HEK293 (cell line): ENCODE results near the gene ANKRD44.
"Not testable (repeated sequence)": the region's sequence is repeated elsewhere in the genome, so short reads cannot be mapped to it uniquely, and the experiment has no call there.

ENCODE experiments used
- CTCF ChIA-PET: fragments of 350-600 bp; formaldehyde crosslinking; extraction: SDS; loops from one replicate; lab custom pipeline; 2021; ENCODE audit warnings: antibody characterized with exemption; lab: Yijun Ruan, JAX
- POLR2A ChIA-PET: fragments of 300-600 bp; formaldehyde crosslinking; extraction: SDS; loops from one replicate; lab custom pipeline; 2020; ENCODE audit warnings: antibody characterized with exemption, inconsistent platforms; lab: Yijun Ruan, JAX
- H3K27ac ChIP-seq: fragments of 200-500 bp; sonication (Bioruptor generic); 2 replicates; pipeline ENCODE4 v1.5.1; 2014; ENCODE audit warnings: low read depth, low read length, control low read depth, inconsistent platforms; ENCODE audit errors: extremely low read depth
- H3K36me3 ChIP-seq, 2 experiments: fragments of 200-500 bp in 1 of 2; sonication (Bioruptor generic) in 1 of 2; 1 replicate in 1 of 2; 2 replicates in 1 of 2; pipeline ENCODE4 v1.5.1; 2014 to 2017; ENCODE audit warnings: inconsistent platforms in 2 of 2, low read length in 2 of 2; ENCODE audit not compliant: control insufficient read depth in 2 of 2, insufficient read depth in 1 of 2
- H3K4me1 ChIP-seq: fragments of 200-500 bp; sonication (Bioruptor generic); 2 replicates; pipeline ENCODE4 v1.5.1; 2014; ENCODE audit warnings: mild to moderate bottlenecking, low read length, inconsistent platforms; ENCODE audit not compliant: control insufficient read depth, insufficient read depth
- H3K4me3 ChIP-seq: 2 replicates; pipeline ENCODE4 v1.5.1; 2011; ENCODE audit warnings: low read depth, mild to moderate bottlenecking, control low read depth, low read length, moderate library complexity
- H3K9me3 ChIP-seq: fragments of 200-500 bp; sonication (Bioruptor generic); 2 replicates; pipeline ENCODE4 v1.5.1; 2014; ENCODE audit warnings: low read depth, low read length, inconsistent platforms; ENCODE audit not compliant: control insufficient read depth, insufficient read depth
- AEBP2 ChIP-seq: fragments of 450-650 bp; formaldehyde crosslinking; IDR thresholded peaks from 2 replicates; pipeline ENCODE4 v1.5.1; 2016; ENCODE audit warnings: missing biosample characterization, missing genetic modification characterization, borderline replicate concordance
- BCL11B ChIP-seq: fragments of 450-650 bp; formaldehyde crosslinking; IDR thresholded peaks from 2 replicates; pipeline ENCODE4 v1.5.1; 2016; ENCODE audit warnings: low read depth, missing biosample characterization, missing genetic modification characterization
- FEZF1 ChIP-seq: fragments of 450-650 bp; formaldehyde crosslinking; IDR thresholded peaks from 2 replicates; pipeline ENCODE4 v1.5.1; 2016; ENCODE audit warnings: missing biosample characterization, missing genetic modification characterization
- GLIS1 ChIP-seq: fragments of 450-650 bp; formaldehyde crosslinking; IDR thresholded peaks from 2 replicates; pipeline ENCODE4 v1.5.1; 2016; ENCODE audit warnings: missing biosample characterization, missing genetic modification characterization
- GLIS2 ChIP-seq: fragments of 450-650 bp; formaldehyde crosslinking; IDR thresholded peaks from 2 replicates; pipeline ENCODE4 v1.5.1; 2016; ENCODE audit warnings: missing biosample characterization, missing genetic modification characterization
- SCRT2 ChIP-seq: fragments of 450-650 bp; formaldehyde crosslinking; IDR thresholded peaks from 2 replicates; pipeline ENCODE4 v1.5.1; 2016; ENCODE audit warnings: missing biosample characterization, missing genetic modification characterization
- ZBTB6 ChIP-seq: fragments of 450-650 bp; formaldehyde crosslinking; IDR thresholded peaks from 2 replicates; pipeline ENCODE4 v1.5.1; 2017; ENCODE audit warnings: missing biosample characterization, missing genetic modification characterization
- ZNF133 ChIP-seq: fragments of 450-650 bp; formaldehyde crosslinking; IDR thresholded peaks from 2 replicates; pipeline ENCODE4 v1.5.1; 2016; ENCODE audit warnings: missing biosample characterization, missing genetic modification characterization
- ZNF140 ChIP-seq: fragments of 450-650 bp; formaldehyde crosslinking; IDR thresholded peaks from 2 replicates; pipeline ENCODE4 v1.5.1; 2016; ENCODE audit warnings: missing biosample characterization, missing genetic modification characterization
- ZNF155 ChIP-seq: fragments of 450-650 bp; formaldehyde crosslinking; IDR thresholded peaks from 2 replicates; pipeline ENCODE4 v1.5.1; 2016; ENCODE audit warnings: missing biosample characterization, missing genetic modification characterization
- ZNF23 ChIP-seq: fragments of 450-650 bp; formaldehyde crosslinking; IDR thresholded peaks from 2 replicates; pipeline ENCODE4 v1.5.1; 2016; ENCODE audit warnings: missing biosample characterization, missing genetic modification characterization, borderline replicate concordance
- ZNF26 ChIP-seq: fragments of 450-650 bp; formaldehyde crosslinking; IDR thresholded peaks from 2 replicates; pipeline ENCODE4 v1.5.1; 2016; ENCODE audit warnings: missing biosample characterization, missing genetic modification characterization
- ZNF354C ChIP-seq: fragments of 450-650 bp; formaldehyde crosslinking; IDR thresholded peaks from 2 replicates; pipeline ENCODE4 v1.5.1; 2016; ENCODE audit warnings: missing biosample characterization, missing genetic modification characterization, low read depth, borderline replicate concordance
- ZNF366 ChIP-seq: fragments of 450-650 bp; formaldehyde crosslinking; conservative IDR thresholded peaks from 2 replicates; pipeline ENCODE4 v1.5.1; 2016; ENCODE audit warnings: missing biosample characterization, missing genetic modification characterization
- ZNF394 ChIP-seq: fragments of 450-650 bp; formaldehyde crosslinking; IDR thresholded peaks from 2 replicates; pipeline ENCODE4 v1.5.1; 2016; ENCODE audit warnings: missing biosample characterization, missing genetic modification characterization, mild to moderate bottlenecking, moderate library complexity, borderline replicate concordance
- ZNF404 ChIP-seq: fragments of 450-650 bp; formaldehyde crosslinking; IDR thresholded peaks from 2 replicates; pipeline ENCODE4 v1.5.1; 2017; ENCODE audit warnings: missing biosample characterization, missing genetic modification characterization
- ZNF510 ChIP-seq: fragments of 450-650 bp; formaldehyde crosslinking; IDR thresholded peaks from 2 replicates; pipeline ENCODE4 v1.5.1; 2018; ENCODE audit warnings: mild to moderate bottlenecking, missing genetic modification characterization, missing biosample characterization; ENCODE audit not compliant: insufficient replicate concordance
- ZNF513 ChIP-seq: fragments of 450-650 bp; IDR thresholded peaks from 2 replicates; pipeline ENCODE4 v1.5.1; 2018; ENCODE audit warnings: missing biosample characterization, missing genetic modification characterization
- ZNF544 ChIP-seq: fragments of 450-650 bp; formaldehyde crosslinking; IDR thresholded peaks from 2 replicates; pipeline ENCODE4 v1.5.0; 2017; ENCODE audit warnings: missing biosample characterization, missing genetic modification characterization
- ZNF560 ChIP-seq: fragments of 450-650 bp; formaldehyde crosslinking; IDR thresholded peaks from 2 replicates; pipeline ENCODE4 v1.5.1; 2017; ENCODE audit warnings: missing biosample characterization, missing genetic modification characterization, borderline replicate concordance
- ZNF585B ChIP-seq: fragments of 450-650 bp; formaldehyde crosslinking; IDR thresholded peaks from 2 replicates; pipeline ENCODE4 v1.5.1; 2016; ENCODE audit warnings: missing biosample characterization, missing genetic modification characterization
- ZNF701 ChIP-seq: fragments of 450-650 bp; formaldehyde crosslinking; IDR thresholded peaks from 2 replicates; pipeline ENCODE4 v1.5.1; 2016; ENCODE audit warnings: missing biosample characterization, missing genetic modification characterization
- ZNF791 ChIP-seq: fragments of 450-650 bp; formaldehyde crosslinking; IDR thresholded peaks from 2 replicates; pipeline ENCODE4 v1.5.1; 2016; ENCODE audit warnings: missing biosample characterization, missing genetic modification characterization
- ZSCAN16 ChIP-seq: fragments of 450-650 bp; formaldehyde crosslinking; IDR thresholded peaks from 2 replicates; pipeline ENCODE4 v1.5.1; 2016; ENCODE audit warnings: missing biosample characterization, missing genetic modification characterization

The ANKRD44 gene

GRCh38 chr2:197240421-197241041, 70.0 kb downstream of the ANKRD44 start:
- Histone ChIP-seq H3K27ac (no peak overlapping the region), H3K9me3 (no peaks in the 10 kb centered on the region), H3K4me1 (no peaks in the 10 kb centered on the region)
- POLR2A ChIA-PET: interaction anchor here (0.6 kb wide), 1 partner anchor 23 kb away, joined by 4 read pairs; no protein-coding TSS in a partner anchor
- no peak for TF ChIP-seq AEBP2 (tag by site-specific recombination)
- TF ChIP-seq ZNF585B (tag by site-specific recombination): no peak
- TF ChIP-seq ZNF513 (tag by site-specific recombination): no peak
- TF ChIP-seq ZSCAN16 (tag by site-specific recombination): no peak
- TF ChIP-seq ZNF26 (tag by site-specific recombination): no peak
- no peak for TF ChIP-seq GLIS2 (tag by site-specific recombination)
- no peak for TF ChIP-seq ZNF560 (tag by site-specific recombination)
- TF ChIP-seq ZNF544 (tag by site-specific recombination): no peak
- no peak for TF ChIP-seq FEZF1 (tag by site-specific recombination)
- TF ChIP-seq ZBTB6: no peak
- no peak for TF ChIP-seq ZNF394 (tag by site-specific recombination)
- TF ChIP-seq ZNF404: no peak
- TF ChIP-seq ZNF791 (tag by site-specific recombination): no peak
- no peak for TF ChIP-seq SCRT2
- no peak for TF ChIP-seq ZNF23 (tag by site-specific recombination)
- TF ChIP-seq, all 188 proteins: peak for 0
- Histone ChIP-seq H3K36me3 (no peaks in the 10 kb centered on the region), H3K4me3 (no peak overlapping the region)
- CTCF ChIA-PET: interaction anchor here (0.6 to 0.8 kb wide), 4 partner anchors 24 to 1031 kb away, joined by 3 read pairs; no protein-coding TSS in a partner anchor

- H3K9me3 ChIP-seq, H3K27ac ChIP-seq, H3K36me3 ChIP-seq, H3K4me1 ChIP-seq, H3K4me3 ChIP-seq: not testable (repeated sequence)
- ChIA-PET POLR2A (interaction anchor here (0.6 kb wide), 1 partner anchor 23 kb away, joined by 4 read pairs; no protein-coding TSS in a partner anchor), CTCF (interaction anchor here (0.6 to 0.8 kb wide), 3 partner anchors 24 to 1031 kb away, joined by 3 read pairs; no protein-coding TSS in a partner anchor)
Measured at GRCh38 chr2:197240018-197240417, 70.6 kb downstream of the ANKRD44 start.

GRCh38 chr2:197239434-197239833, 71.1 kb downstream of the ANKRD44 start:
- Histone ChIP-seq H3K9me3 (no peaks in the 10 kb centered on the region), H3K36me3 (no peaks in the 10 kb centered on the region), H3K4me3 (no peak overlapping the region), H3K27ac (no peak overlapping the region), H3K4me1 (no peaks in the 10 kb centered on the region)
- POLR2A ChIA-PET: no interaction called here
- CTCF ChIA-PET: interaction anchor here (0.8 kb wide), 1 partner anchor 124 kb away, joined by 3 read pairs; no protein-coding TSS in a partner anchor
- TF ChIP-seq ZNF155 (tag by site-specific recombination) (no peak), ZNF140 (tag by site-specific recombination) (no peak), ZNF366 (tag by site-specific recombination) (no peak), GLIS1 (tag by site-specific recombination) (no peak), ZNF510 (tag by site-specific recombination) (no peak), ZNF701 (no peak), ZNF133 (tag by site-specific recombination) (no peak), ZNF354C (tag by site-specific recombination) (no peak), BCL11B (tag by site-specific recombination) (no peak)
